CD4-positive, alpha-beta T cell treated with Interleukin-15 for 1 hour (primary cell): ENCODE results near the gene PCF11.
"Not testable (repeated sequence)": the region's sequence is repeated elsewhere in the genome, so short reads cannot be mapped to it uniquely, and the experiment has no call there.

Experiments
- DNase-seq: peaks from one replicate; pipeline ENCODE4 v3.0.0-alpha.2; 2020

The PCF11 gene, protein sequence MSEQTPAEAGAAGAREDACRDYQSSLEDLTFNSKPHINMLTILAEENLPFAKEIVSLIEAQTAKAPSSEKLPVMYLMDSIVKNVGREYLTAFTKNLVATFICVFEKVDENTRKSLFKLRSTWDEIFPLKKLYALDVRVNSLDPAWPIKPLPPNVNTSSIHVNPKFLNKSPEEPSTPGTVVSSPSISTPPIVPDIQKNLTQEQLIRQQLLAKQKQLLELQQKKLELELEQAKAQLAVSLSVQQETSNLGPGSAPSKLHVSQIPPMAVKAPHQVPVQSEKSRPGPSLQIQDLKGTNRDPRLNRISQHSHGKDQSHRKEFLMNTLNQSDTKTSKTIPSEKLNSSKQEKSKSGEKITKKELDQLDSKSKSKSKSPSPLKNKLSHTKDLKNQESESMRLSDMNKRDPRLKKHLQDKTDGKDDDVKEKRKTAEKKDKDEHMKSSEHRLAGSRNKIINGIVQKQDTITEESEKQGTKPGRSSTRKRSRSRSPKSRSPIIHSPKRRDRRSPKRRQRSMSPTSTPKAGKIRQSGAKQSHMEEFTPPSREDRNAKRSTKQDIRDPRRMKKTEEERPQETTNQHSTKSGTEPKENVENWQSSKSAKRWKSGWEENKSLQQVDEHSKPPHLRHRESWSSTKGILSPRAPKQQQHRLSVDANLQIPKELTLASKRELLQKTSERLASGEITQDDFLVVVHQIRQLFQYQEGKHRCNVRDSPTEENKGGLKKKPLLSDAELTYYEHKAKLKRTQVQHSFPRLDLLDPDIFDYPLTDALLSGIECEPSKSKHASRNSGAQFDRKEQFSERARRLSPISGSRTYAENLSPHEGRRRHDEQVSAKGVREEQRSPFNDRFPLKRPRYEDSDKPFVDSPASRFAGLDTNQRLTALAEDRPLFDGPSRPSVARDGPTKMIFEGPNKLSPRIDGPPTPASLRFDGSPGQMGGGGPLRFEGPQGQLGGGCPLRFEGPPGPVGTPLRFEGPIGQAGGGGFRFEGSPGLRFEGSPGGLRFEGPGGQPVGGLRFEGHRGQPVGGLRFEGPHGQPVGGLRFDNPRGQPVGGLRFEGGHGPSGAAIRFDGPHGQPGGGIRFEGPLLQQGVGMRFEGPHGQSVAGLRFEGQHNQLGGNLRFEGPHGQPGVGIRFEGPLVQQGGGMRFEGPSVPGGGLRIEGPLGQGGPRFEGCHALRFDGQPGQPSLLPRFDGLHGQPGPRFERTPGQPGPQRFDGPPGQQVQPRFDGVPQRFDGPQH (N-terminal part only)

DNA sequence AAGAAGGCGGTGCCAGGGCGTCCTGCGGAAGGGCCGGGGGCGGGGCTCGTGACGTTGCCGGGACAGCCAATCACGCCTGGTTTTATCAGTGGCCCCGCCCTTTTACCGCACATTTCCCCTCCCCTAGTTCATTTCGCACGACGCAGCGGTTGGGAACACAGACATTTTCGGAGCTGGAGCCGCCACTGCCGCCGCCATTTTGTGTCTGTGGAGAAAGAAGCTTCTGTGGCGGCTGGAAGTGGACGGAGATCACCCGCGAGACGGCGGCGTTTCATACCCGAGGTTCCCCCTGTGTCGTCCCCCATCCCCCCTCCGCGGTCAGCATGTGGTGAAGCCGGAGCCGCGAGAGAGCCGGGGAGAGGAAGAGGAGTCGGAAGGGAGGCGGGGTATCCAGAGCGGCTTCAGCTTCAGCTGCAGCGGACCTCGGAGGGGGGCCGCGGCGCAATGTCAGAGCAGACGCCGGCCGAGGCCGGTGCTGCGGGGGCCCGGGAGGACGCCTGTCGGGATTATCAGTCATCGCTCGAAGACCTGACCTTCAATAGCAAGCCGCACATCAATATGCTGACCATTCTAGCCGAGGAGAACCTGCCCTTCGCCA, at the start of gene PCF11:
PCF11 (plus strand) TSS at position 136 of the 598 bp plus-strand sequence; CDS start at position 445, 309 bp downstream.
- DNase-seq, result no peak

DNA sequence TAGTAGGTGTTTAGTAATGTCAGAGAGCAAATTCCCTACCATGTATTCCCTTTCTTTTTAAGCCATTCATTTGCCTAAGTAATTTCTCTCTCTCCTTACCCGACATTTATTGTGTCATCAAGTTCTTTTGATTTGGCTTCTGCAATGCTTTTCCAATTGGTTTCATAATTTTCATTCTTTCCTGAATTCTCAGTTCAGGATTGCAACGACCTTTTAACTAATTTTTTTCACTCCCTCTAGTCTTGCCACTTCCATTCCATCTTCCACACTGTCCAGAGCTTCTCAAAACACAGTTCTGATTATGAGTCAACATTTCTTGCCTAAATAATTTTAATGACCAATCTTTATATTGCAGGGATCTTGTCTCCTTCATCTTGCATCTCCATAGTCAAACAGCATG, 44.0 kb upstream of the PCF11 start:
- DNase-seq, result no peak

DNA sequence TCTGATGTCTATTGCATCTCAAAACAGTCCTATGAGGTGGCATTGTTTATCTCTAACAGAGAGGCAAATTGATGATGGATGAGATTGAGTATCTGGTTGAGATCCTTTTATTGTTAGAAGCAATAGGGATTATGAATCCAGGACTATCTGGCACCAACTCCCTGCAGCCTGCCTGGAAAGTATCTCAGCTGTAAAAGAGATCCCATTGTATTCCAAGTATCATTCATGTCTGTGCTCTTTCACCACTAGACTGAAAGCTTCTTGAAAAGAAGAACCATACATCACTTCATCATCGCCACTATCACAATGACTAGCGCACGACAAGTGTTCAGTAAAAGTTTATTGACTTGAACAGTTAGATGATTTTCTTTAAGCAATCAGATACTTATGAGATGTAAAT, 41.9 kb upstream of the PCF11 start:
- DNase-seq, result no peak

DNA sequence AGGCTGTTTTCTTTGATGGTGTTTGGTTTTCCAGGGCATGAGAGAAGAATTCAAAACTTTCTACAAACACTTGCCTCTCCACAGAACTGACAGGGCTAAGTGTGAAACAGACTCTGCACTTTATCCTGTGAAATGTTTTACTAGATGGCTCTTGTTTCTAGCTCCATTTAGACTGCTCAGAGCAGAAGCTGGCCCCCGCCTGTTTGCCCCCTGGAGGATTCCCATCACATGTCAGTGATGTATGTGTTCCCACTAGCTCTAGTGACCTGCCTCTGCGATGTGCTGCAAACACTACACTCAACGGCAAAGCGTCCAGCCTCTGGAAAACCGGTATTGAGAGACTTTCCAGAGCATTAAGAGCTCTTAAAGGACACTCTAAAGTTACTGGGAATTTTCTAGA, 41.4 kb upstream of the PCF11 start:
- no peak for DNase-seq

DNA sequence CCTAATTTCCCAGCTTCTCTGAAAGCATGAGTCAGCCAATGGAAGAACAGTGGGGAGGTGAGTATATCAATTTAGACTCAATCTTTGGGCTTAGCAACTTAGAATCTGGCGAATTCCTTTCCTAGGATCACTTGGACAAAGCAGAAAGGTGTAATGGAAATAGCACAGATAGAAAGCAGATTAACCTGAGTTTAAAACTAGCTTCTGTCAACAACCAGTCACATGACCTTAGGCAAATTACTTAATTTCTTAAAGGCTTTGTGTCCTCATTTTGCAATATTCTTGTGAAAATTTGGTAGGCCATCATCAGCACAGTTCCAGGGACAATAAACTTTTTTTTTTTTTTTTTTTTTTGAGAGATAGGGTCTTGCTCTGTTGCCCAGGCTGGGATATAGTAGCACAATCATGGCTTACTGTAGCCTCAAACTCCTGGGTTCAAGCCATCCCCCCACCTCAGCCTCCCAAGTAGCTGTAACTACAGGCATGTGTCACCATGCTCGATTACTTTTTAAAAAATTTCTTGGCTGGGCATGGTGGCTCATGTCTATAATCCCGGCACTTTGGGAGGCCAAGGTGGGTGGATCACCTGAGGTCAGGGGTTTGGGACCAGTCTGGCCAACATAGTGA, 40.8 kb upstream of the PCF11 start:
- no peak for DNase-seq

DNA sequence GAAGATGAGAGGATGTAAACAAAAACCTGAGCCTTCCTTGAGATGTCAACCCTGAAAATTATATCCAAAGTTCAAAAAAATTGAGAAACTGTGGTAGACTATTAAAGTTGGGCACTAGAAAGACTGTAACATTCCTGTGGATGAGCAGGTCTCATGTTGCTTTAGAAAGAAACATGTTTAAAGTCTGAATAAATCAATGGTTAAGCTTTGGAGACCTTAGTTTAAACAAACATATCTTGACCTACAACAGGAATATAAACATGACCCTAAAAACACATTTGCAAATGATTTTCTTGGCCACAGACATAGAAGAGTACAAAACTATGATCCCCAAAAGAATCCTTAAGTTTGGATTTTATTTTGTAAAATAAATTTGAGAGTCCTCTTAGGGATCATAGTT, 38.1 kb upstream of the PCF11 start:
- no peak for DNase-seq

DNA sequence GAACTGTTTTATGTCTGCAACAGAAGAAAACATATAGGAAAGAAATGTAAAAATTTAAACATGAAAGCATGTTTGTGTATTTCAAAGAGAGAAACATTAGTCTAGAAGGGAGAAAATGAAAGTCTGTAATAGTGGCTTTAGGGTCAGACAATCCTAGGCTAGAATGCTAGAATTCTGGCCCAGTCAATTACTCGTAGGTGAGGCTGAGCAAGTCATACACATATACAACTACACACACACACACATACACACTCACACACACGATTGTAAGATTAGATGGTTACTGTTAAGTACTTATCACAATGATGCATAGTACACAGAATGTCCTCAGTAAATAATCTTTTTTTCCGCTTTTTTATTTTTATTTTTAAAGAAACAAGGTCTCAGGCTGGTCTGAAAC, 37.7 kb upstream of the PCF11 start:
- no peak for DNase-seq

DNA sequence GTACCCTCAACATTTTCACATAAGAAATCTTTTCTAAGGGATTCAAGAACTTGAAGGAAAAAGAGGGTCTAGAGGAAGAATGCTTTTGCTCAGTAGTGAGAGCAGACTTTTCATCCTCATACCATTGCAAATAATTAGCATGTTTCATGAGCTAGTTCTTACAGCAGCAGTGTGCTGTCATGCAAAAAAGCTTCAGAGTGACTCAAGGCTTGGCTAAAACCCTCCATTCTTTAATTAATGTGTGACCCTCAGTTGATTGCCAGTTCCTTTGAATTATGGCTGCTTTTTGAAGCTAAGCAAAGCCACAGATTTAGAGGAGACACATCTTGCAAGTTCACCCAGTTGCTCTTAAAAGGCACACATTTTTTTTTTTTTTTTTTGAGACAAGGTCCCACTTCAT, 36.6 kb upstream of the PCF11 start:
- DNase-seq, result no peak

DNA sequence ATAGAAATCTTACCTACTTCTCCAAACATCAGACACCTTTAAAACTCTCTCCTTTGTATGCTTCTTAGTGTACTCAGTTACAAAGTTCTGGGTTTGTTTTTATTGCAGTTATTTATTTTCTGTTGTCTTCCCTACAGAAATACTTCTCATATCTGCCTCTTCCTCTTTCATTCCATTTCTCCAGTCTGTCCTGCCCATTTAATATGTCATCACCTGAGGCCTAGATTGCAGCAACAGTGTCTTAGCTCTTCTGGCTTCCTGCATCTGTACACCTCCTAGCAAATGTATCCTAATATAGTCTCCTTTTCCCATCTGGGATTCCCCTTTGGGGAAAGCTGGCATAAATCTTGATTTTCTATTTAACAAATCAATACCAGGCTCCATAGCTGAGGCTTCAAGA, 34.9 kb upstream of the PCF11 start:
- DNase-seq, result no peak

DNA sequence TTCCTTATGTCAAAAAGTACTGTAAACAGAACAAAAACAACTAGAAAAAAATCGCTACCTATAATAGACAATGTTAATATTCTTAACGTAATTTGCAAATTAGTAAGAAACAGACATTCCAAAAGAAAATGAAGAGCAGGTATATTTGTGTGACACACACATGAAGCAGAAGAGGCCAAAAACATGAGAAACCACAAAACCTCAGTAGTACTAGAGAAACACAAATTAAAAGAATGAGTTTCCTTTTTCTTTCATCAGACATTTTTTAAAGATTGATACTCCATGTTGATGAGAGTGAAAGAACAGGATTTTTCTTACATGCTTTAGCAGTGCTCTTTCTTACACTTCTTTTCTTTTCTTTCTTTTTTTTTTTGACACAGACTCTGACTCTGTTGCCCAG, 34.2 kb upstream of the PCF11 start:
- DNase-seq, result no peak

DNA sequence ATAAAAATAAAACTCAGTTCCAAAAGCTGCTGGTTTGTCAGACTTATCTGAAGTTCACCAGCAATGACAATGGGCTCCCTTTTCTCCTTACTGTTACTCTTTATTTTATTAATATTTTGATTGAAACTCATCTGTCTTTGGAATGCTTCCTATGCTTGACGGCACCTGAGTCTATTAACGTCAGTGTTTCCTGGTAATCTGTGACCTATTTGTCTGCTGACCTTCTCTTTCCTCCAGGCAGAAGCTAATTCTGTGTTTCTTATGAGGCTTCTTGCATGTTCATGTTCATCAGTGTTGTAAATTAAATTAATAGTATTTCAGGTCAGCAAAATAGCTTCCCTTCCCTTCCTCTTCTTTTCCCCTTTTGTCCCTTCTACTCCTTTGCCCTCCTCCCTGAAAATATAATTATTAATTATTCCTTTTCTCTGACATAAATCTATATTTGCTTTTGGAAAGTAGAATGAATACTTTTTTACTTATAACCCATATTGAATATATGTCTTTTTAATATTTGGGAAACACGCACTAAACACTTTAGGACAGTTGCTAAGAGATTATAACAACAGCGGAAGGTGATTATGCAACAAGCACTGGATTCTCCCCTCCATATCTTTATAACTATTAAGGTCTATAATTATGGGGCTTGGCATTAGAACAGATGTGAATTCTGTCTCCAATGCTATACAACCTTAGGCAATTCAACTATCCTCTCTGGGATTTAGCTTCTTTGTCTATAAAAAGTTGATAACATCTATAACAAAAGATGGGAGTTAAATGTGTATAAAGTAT, 32.1 kb upstream of the PCF11 start:
- DNase-seq, result no peak

DNA sequence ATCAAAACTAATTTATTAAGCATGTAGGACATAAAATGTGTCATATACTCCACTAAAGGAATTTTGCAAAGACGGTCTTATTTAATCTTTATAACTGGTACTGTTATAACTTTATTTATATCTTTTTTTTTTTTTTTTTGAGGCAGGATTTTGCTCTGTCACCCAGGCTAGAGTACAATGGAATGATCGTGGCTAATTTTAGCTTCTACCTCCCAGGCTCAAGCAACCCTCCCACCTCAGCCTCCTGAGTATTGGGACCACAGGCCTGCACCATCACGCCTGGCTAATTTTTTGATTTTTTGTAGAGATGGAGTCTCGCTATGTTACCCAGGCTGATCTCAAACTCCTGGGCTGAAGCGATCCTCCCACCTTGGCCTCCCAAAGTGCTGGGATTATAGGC, 31.4 kb upstream of the PCF11 start:
- no peak for DNase-seq

DNA sequence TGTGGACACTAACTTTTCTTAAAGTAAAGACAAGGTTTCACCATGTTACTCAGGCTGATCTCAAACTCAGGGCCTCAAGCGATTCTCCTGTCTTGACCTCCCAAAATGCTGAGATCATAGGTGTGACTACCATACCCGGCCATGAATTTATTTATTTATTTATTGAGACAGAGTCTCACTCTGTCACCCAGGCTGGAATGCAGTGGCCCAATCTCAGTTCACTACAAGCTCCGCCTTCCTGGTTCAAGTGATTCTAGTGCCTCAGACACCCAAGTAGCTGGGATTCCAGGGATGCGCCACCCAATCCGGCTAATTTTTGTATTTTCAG, 29.7 kb upstream of the PCF11 start:
- no peak for DNase-seq

DNA sequence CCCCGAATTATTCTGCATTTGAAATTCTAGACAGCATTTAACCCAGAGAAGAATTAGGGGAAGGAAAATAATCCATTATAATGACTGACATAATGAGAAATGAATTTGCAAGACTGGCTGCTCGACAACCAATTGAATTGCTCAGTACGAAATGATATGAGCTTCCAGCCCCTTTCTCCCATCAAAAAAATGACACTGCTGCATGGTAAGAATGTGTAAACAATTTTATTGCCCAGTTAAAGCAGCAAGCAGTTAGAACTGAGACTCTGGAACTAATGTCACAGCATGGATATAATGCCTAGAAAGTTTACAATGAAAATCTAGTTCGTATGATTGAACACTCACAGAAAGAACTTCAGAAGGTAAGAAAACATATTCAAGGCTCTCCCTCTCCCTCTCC, 24.7 kb upstream of the PCF11 start:
- DNase-seq, result no peak

DNA sequence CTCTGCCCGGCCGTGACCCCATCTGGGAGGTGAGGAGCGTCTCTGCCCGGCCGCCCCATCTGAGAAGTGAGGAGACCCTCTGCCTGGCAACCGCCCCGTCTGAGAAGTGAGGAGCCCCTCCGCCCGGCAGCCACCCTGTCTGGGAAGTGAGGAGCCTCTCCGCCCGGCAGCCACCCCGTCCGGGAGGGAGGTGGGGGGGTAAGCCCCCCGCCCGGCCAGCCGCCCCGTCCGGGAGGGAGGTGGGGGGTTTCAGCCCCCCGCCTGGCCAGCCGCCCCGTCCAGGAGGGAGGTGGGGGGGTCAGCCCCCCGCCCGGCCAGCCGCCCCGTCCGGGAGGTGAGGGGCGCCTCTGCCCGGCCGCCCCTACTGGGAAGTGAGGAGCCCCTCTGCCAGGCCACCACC, 23.7 kb upstream of the PCF11 start:
- not testable (repeated sequence) for DNase-seq

DNA sequence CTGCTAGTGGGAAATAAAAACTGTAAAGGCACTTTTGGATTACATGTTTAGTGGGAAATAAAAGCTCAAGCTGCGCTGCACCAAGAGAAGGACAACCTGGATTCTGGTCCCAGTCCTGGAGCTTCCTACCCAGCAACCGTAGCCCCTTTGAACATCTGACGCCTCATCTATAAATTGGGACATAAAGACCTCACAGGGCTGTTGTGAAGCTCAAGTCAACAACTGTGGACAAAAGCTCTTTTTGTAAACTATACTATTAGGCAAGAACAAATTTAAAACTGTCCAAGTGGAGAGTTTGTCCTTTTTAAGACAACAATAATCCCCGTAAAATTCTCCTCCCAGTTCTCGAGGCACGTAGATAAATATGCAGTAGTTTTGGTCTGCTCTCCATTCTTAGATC, 17.6 kb upstream of the PCF11 start:
- DNase-seq, result no peak

DNA sequence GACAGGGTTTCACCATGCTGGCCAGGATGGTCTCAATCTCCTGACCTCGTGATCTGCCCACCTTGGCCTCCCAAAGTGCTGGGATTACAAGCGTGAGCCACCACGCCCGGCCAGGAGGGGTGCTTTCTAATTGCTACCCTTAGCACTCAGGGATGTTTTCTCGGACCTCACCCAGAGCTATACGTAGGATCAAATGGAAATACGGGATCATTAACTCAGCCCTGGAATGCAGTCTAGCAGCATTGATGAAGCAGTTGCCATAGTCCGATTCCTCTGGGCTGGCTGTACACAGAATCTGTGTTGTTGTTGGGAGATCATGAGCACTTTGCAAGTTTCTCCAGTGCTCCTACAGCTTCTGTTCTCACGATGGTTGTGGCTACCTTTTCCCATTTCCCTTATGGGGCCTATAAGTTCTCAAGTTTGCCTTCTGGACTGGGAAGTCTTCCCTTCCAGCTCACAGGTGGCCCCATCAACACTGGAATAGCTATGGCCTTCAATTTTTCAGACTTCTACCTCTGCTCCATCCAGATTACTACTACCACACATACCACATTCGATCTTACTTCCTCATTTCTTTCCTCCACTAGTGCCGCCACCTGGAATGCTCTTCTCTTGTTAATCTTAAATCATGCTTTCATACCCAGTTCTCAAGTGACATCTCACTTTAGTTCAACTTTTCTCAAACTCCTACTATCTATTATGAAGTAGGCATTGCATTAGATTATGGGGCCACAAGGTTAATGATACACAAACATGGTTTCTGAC, 16.1 kb upstream of the PCF11 start:
- DNase-seq, result no peak

DNA sequence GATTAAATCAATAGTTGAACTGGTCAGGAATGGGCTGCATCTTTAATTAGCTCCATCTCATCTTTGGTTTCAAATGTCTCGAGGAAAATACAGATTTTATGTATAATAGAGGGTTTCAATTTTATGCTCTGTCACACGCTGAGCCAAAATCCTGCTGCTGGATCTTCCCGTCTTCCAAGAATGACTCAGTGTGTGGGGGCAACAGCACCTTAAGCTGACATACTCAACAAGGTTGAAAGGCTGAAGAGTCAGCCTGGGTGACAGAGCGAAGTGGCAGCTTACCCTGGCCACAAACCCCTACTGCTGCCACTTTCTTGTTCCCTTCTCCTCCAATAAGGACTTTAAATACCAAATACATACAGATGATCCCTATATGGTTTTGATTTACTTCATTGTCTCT, 9.0 kb upstream of the PCF11 start:
- no peak for DNase-seq

DNA sequence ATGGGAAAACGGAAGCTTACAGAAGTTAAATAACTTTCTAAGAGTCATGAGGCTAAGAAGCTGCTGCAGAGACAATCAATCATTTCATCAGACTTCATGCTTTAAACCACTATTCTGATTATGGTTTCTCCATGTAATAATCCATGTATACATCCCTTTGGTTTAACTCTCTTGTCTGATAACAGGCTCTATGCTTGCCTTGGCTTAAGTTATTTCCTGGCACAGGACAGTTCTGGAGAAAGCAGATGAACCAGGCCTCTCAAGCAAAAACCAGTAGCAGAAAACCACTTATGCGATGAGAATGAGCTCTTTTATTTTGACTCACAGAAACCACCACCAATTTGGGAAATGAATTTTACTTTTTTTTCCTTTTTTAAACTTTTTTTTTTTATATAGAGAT, 6.5 kb upstream of the PCF11 start:
- DNase-seq, result no peak

DNA sequence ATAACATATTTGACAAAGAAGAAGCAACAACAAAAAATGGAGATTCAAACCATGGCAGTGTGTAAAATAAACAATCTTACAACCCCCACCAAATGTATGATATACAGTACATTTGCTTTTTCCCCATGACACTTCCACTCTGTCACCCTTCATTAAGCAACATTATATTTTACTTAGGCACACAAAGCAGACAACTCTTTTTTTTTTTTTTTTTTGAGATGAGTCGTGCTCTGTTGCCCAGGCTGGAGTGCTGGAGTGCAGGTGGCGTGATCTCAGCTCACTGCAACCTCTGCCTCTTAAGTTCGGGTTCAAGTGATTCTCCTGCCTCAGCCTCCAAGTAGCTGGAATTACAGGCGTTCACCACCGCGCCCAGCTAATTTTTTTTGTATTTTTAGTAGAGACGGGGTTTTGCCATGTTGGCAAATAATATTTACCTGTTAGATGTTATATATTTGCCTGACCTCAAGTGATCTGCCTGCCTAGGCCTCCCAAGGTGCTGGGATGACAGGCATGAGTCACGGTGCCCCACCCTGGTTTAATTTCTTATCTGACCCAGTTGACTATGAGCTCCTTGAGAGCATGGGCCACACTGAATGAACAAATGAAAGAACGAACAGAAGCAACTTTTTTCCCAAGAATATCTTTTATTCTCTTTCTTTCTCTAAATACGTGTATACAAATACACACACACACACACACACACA, 5.5 kb upstream of the PCF11 start:
- no peak for DNase-seq
